Ascending aorta (tissue), 2 donors: Measurements from ENCODE around the gene MAK. TPM values are rescaled to one million over a fixed set of nuclear protein-coding genes. Genes with fewer than 3 reads are reported as not detected.

ENCODE experiments used
- DNase-seq, 2 donors: peaks; one replicate each; pipeline ENCODE4 v3.0.0-alpha.2; 2019; ENCODE audit warnings: low spot score in 2 of 2
- H3K27ac ChIP-seq, 2 donors: fragments of 200-600 bp; sonication (generic); one replicate each; pipeline ENCODE4 v1.5.1; 2016 to 2017; ENCODE audit warnings: mild to moderate bottlenecking in 1 of 2
- H3K27me3 ChIP-seq: fragments of 200-600 bp; sonication (generic); one replicate; pipeline ENCODE4 v1.5.1; 2017
- H3K36me3 ChIP-seq, 2 donors: fragments of 200-600 bp; sonication (generic); one replicate each; pipeline ENCODE4 v1.5.1; 2016
- H3K4me1 ChIP-seq, 2 donors: fragments of 200-600 bp; sonication (generic); one replicate each; pipeline ENCODE4 v1.5.1; 2016 to 2017; ENCODE audit warnings: mild to moderate bottlenecking in 1 of 2
- H3K4me3 ChIP-seq, 2 donors: fragments of 200-600 bp; sonication (generic); one replicate each; pipeline ENCODE4 v1.5.1; 2016 to 2017; ENCODE audit warnings: mild to moderate bottlenecking in 1 of 2
- H3K9me3 ChIP-seq, 2 donors: fragments of 200-600 bp; sonication (generic); one replicate each; pipeline ENCODE4 v1.5.1; 2016
- intact Hi-C: fragments of 100-400 bp; cut with DNase I; formaldehyde crosslinking; loops from one replicate; pipeline ENCODE4 v1.15.1; 2023
- total RNA-seq: library from RNA; depleted of rRNA; stranded (reverse); fragments of >200 nt; gene quantifications from one replicate; pipeline ENCODE4 v1.1.0, GENCODE V29; 2016
- TF ChIP-seq, protein P1 (sequence below), 3 experiments: fragments of 200-600 bp in 2 of 3; fragments of 450-650 bp in 1 of 3; sonication (generic) in 2 of 3; IDR thresholded peaks; one replicate each; pipeline ENCODE4 v1.5.1; 2016 to 2019; ENCODE audit warnings: antibody characterized with exemption in 3 of 3, mild to moderate bottlenecking in 1 of 3, moderate library complexity in 1 of 3

MAK gene
- total RNA-seq, 1 donor from 2014 or later: not detected

GRCh38 chr6:10749734-10750133 is 88.6 kb downstream of the MAK start:
- TF ChIP-seq, protein P1, sequence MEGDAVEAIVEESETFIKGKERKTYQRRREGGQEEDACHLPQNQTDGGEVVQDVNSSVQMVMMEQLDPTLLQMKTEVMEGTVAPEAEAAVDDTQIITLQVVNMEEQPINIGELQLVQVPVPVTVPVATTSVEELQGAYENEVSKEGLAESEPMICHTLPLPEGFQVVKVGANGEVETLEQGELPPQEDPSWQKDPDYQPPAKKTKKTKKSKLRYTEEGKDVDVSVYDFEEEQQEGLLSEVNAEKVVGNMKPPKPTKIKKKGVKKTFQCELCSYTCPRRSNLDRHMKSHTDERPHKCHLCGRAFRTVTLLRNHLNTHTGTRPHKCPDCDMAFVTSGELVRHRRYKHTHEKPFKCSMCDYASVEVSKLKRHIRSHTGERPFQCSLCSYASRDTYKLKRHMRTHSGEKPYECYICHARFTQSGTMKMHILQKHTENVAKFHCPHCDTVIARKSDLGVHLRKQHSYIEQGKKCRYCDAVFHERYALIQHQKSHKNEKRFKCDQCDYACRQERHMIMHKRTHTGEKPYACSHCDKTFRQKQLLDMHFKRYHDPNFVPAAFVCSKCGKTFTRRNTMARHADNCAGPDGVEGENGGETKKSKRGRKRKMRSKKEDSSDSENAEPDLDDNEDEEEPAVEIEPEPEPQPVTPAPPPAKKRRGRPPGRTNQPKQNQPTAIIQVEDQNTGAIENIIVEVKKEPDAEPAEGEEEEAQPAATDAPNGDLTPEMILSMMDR (IDR thresholded peaks at IDR 0.05): no peak
- no peak for DNase-seq
- H3K27me3 ChIP-seq: no peaks in the 10 kb centered on the region
- peak overlapping the region in 1 of 2 donors; percentile 88 for H3K4me3 ChIP-seq
- H3K36me3 ChIP-seq: peaks cover 25 to 40% of the 10 kb centered on the region in 2 donors
- no peaks in the 10 kb centered on the region for H3K9me3 ChIP-seq
- H3K4me1 ChIP-seq: peaks cover 14 to 20% of the 10 kb centered on the region in 2 donors
- H3K27ac ChIP-seq: no peak overlapping the region
- intact Hi-C loops: loop anchor here (10.0 kb wide), 1 partner anchor 345 kb away; no protein-coding TSS in a partner anchor

- Histone ChIP-seq H3K4me1 (peaks cover 14 to 20% of the 10 kb centered on the region in 2 donors), H3K9me3 (no peaks in the 10 kb centered on the region), H3K27me3 (no peaks in the 10 kb centered on the region), H3K4me3 (peak within 1 kb of the TSS; percentile 87 to 88), H3K27ac (peak within 1 kb of the TSS; percentile 77 to 78), H3K36me3 (peaks cover 18 to 20% of the 10 kb centered on the region in 2 donors)
- DNase-seq: peak; percentile 95 to 100
- TF ChIP-seq, protein P1 (IDR thresholded peaks at IDR 0.05): no peak
- intact Hi-C loops: loop anchor here (1.0 to 10.0 kb wide), 3 partner anchors 25 to 343 kb away; partner anchors contain the start of genes C6orf52 and PAK1IP1
Observed at GRCh38 chr6:10747251-10747972, 90.9 kb downstream of the MAK start, which contains the start of gene TMEM14B. Gene TMEM14B, plus strand, starts transcription at chr6:10747805. Its CDS starts 1,441 bp downstream, at chr6:10749246.

GRCh38 chr6:10746915-10747250 is 91.5 kb downstream of the MAK start:
- intact Hi-C loops: loop anchor here (1.0 to 10.0 kb wide), 3 partner anchors 25 to 342 kb away; partner anchors contain the start of genes C6orf52 and PAK1IP1

DNA sequence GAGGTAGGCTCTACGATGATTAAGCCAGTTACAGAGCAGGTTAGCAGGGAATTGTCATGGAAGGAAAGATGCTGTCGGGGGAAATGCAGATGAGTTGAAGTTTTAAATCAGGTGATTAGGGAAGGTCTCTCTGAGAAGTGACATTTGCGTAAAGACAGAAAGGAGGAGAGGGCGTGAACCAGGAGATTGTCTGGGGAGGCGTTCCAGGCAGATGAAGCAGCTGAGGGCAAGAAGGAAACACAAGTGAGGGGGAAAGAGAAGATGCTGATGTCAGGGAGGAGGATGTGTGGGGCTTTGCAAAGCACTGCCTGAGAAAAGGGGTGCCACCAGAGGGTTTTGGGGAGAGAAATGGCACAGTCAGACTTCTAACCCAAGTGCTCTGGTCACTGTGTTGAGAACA is 93.2 kb downstream of the MAK start:
- H3K27me3 ChIP-seq: no peaks in the 10 kb centered on the region
- no peaks in the 10 kb centered on the region for H3K9me3 ChIP-seq
- DNase-seq: no peak
- H3K4me1 ChIP-seq: peaks cover 14 to 19% of the 10 kb centered on the region in 2 donors
- peaks cover 10% of the 10 kb centered on the region in 2 donors for H3K36me3 ChIP-seq
- no peak overlapping the region for H3K27ac ChIP-seq
- TF ChIP-seq, protein P1 (IDR thresholded peaks at IDR 0.05): no peak
- H3K4me3 ChIP-seq: no peak overlapping the region
- intact Hi-C loops: loop anchor here (10.0 kb wide), 1 partner anchor 340 kb away; no protein-coding TSS in a partner anchor

More at GRCh38 chr6:10746915-10747250, 91.5 kb downstream of the MAK start:
- Histone ChIP-seq H3K9me3 (no peaks in the 10 kb centered on the region), H3K27me3 (no peaks in the 10 kb centered on the region), H3K27ac (peak overlapping the region; percentile 77 to 78), H3K4me1 (peaks cover 14 to 20% of the 10 kb centered on the region in 2 donors), H3K4me3 (peak overlapping the region; percentile 87 to 88), H3K36me3 (peaks cover 18 to 21% of the 10 kb centered on the region in 2 donors)
- TF ChIP-seq, protein P1 (IDR thresholded peaks at IDR 0.05): no peak
- DNase-seq: peak in 1 of 2 donors; percentile 66

GRCh38 chr6:10743515-10743914 is 94.8 kb downstream of the MAK start:
- no peak for DNase-seq
- Histone ChIP-seq H3K27me3 (no peaks in the 10 kb centered on the region), H3K9me3 (no peaks in the 10 kb centered on the region), H3K27ac (no peak overlapping the region), H3K36me3 (peaks cover 5 to 7% of the 10 kb centered on the region in 2 donors), H3K4me1 (peaks cover 2 to 5% of the 10 kb centered on the region in 2 donors), H3K4me3 (no peak overlapping the region)
- TF ChIP-seq, protein P1 (IDR thresholded peaks at IDR 0.05): no peak
- intact Hi-C loops: loop anchor here (10.0 kb wide), 1 partner anchor 339 kb away; no protein-coding TSS in a partner anchor
